Stomach (tissue), 9 donors: ENCODE measurements around the gene MUS81. TPM values are rescaled to one million over a fixed set of nuclear protein-coding genes. Genes with fewer than 3 reads are reported as not detected.

Experiments
- DNase-seq, 2 donors: peaks; one replicate each; pipeline versions ENCODE4 v3.0.0 to v3.0.0-alpha.2; 2013 to 2019
- H3K27ac ChIP-seq, 5 donors: fragments of 200-600 bp in 4 of 5; sonication (generic) in 4 of 5; one replicate each; pipeline ENCODE4 v1.5.1; 2013 to 2019; ENCODE audit warnings: mild to moderate bottlenecking in 1 of 5, moderate library complexity in 1 of 5
- H3K27me3 ChIP-seq, 3 donors: fragments of 200-600 bp; sonication (generic); one replicate each; pipeline ENCODE4 v1.5.1; 2017 to 2019; ENCODE audit warnings: mixed run types in 1 of 3
- H3K36me3 ChIP-seq, 4 donors: fragments of 200-600 bp; sonication (generic); 1 replicate in 3 of 4; 2 replicates in 1 of 4; pipeline ENCODE4 v1.5.1; 2016 to 2019
- H3K4me1 ChIP-seq, 4 donors: fragments of 200-600 bp; sonication (generic); one replicate each; pipeline ENCODE4 v1.5.1; 2016 to 2019
- H3K4me3 ChIP-seq, 4 donors: fragments of 200-600 bp; sonication (generic) in 3 of 4; one replicate each; pipeline ENCODE4 v1.5.1; 2016 to 2019; ENCODE audit warnings: mild to moderate bottlenecking in 1 of 4
- H3K9me3 ChIP-seq, 4 donors: fragments of 200-600 bp; sonication (generic); one replicate each; pipeline ENCODE4 v1.5.1; 2016 to 2019
- CTCF ChIP-seq, 7 experiments: fragments of 450-650 bp in 4 of 7; fragments of 200-600 bp in 3 of 7; sonication (generic) in 3 of 7; IDR thresholded peaks; one replicate each; pipeline ENCODE4 v1.5.1; 2016 to 2019; ENCODE audit warnings: antibody characterized with exemption in 7 of 7, control low read depth in 2 of 7, mild to moderate bottlenecking in 1 of 7
- EP300 ChIP-seq: sonication (generic); formaldehyde crosslinking; IDR thresholded peaks from one replicate; pipeline ENCODE4 v1.6.1; 2017; ENCODE audit warnings: antibody characterized with exemption
- POLR2A ChIP-seq, 4 donors: fragments of 450-650 bp; IDR thresholded peaks; one replicate each; pipeline ENCODE4 v1.6.1; 2016; ENCODE audit warnings: antibody characterized with exemption in 4 of 4, control low read depth in 2 of 4, mild to moderate bottlenecking in 1 of 4, moderate library complexity in 1 of 4
- POLR2AphosphoS5 ChIP-seq, 3 donors: sonication (generic); formaldehyde crosslinking; IDR thresholded peaks; one replicate each; pipeline ENCODE4 v1.6.1; 2016; ENCODE audit warnings: antibody characterized with exemption in 3 of 3
- WGBS, 5 donors: extraction: QIAGEN DNeasy Blood & Tissue Kit in 3 of 5; methylation state at CpG; one replicate each; pipeline versions ENCODE4 v1.1.5 to v1.1.7; 2013 to 2018; 5-methylcytosine and 5-hydroxymethylcytosine counted together
- intact Hi-C: fragments of 100-400 bp; cut with DNase I; formaldehyde crosslinking; loops from one replicate; pipeline ENCODE4 v1.15.1; 2023; ENCODE audit warnings: low total_unique reads
- polyA plus RNA-seq, 3 donors: library from polyadenylated mRNA; stranded (reverse); fragments of 200-250 nt; gene quantifications; one replicate each; pipeline ENCODE4 v1.2.3, GENCODE V29; 2013
- total RNA-seq, 5 donors: library from RNA; depleted of rRNA; stranded (reverse); fragments of >200 nt; gene quantifications; one replicate each; pipeline versions ENCODE4 v1.1.0 to v1.2.3, GENCODE V29; 2014 to 2016
- donor health status: healthy with polysubstance abuse.
- donor health status: Bipolar disorder and iron deficiency.
- donor health status: healthy.

MUS81 gene
- total and polyA plus RNA-seq, 8 donors, result 26.4 to 162 (median 48.8) TPM

GRCh38 chr11:65896034-65896999 is 36.1 kb downstream of the MUS81 start:
- TF ChIP-seq EP300 (no peak), CTCF (IDR thresholded peaks at IDR 0.05) (no peak), POLR2A (IDR thresholded peaks at IDR 0.05) (no peak)
- Histone ChIP-seq H3K36me3 (peaks cover 0 to 7% (median 0%) of the 10 kb centered on the region in 4 donors), H3K9me3 (no peaks in the 10 kb centered on the region), H3K27ac (no peak overlapping the region), H3K4me3 (no peak overlapping the region), H3K27me3 (peaks cover 0 to 11% (median 10%) of the 10 kb centered on the region in 3 donors), H3K4me1 (peaks cover 37 to 74% (median 45%) of the 10 kb centered on the region in 4 donors)
- WGBS, 5 donors, result 85 to 90% (median 87%) methylated on average over 14 of the region's 14 CpGs
- intact Hi-C loops, result no loop called here
- no peak for DNase-seq

- intact Hi-C loops, result no loop called here
- 78 to 92% (median 88%) methylated on average over 4 of the region's 4 CpGs for WGBS, 5 donors
Measured at GRCh38 chr11:65897020-65897471, 36.8 kb downstream of the MUS81 start.

GRCh38 chr11:65898656-65899355 is 38.6 kb downstream of the MUS81 start:
- peaks cover 12 to 54% (median 21%) of the 10 kb centered on the region in 4 donors for H3K4me1 ChIP-seq
- H3K27ac ChIP-seq, result peak overlapping the region in 4 of 5 donors; percentile 38 to 86 (median 83)
- intact Hi-C loops, result no loop called here
- 25 to 44% (median 28%) methylated on average over 15 to 28 of the region's 28 CpGs for WGBS, 5 donors
- peaks cover 0 to 7% (median 0%) of the 10 kb centered on the region in 4 donors for H3K36me3 ChIP-seq
- no peaks in the 10 kb centered on the region for H3K9me3 ChIP-seq
- H3K27me3 ChIP-seq, result peaks cover 0 to 11% (median 10%) of the 10 kb centered on the region in 3 donors
- DNase-seq, result no peak
- TF ChIP-seq CTCF (IDR thresholded peaks at IDR 0.05), result no peak
- TF ChIP-seq POLR2AphosphoS5 (IDR thresholded peaks at IDR 0.05), result no peak
- TF ChIP-seq POLR2A (IDR thresholded peaks at IDR 0.05), result no peak
- no peak for TF ChIP-seq EP300
- peak overlapping the region; percentile 57 to 66 (median 62) for H3K4me3 ChIP-seq

More at GRCh38 chr11:65897020-65897471, 36.8 kb downstream of the MUS81 start:
- no peak for DNase-seq
- H3K27me3 ChIP-seq, result peaks cover 0 to 11% (median 10%) of the 10 kb centered on the region in 3 donors
- no peak overlapping the region for H3K27ac ChIP-seq
- H3K4me3 ChIP-seq, result no peak overlapping the region
- peaks cover 0 to 7% (median 0%) of the 10 kb centered on the region in 4 donors for H3K36me3 ChIP-seq
- no peak for TF ChIP-seq CTCF (IDR thresholded peaks at IDR 0.05)
- TF ChIP-seq POLR2A (IDR thresholded peaks at IDR 0.05), result no peak
- no peak for TF ChIP-seq EP300
- TF ChIP-seq POLR2AphosphoS5 (IDR thresholded peaks at IDR 0.05), result no peak
- H3K4me1 ChIP-seq, result peaks cover 30 to 67% (median 38%) of the 10 kb centered on the region in 4 donors
- no peaks in the 10 kb centered on the region for H3K9me3 ChIP-seq
